OCI-LY7 (cell line): ENCODE results near the gene SH3GLB2. TPM values are rescaled to one million over a fixed set of nuclear protein-coding genes. Genes with fewer than 3 reads are reported as not detected.

Experiments used
- BruUV-seq: library from RNA; stranded (reverse); fragments of 400-500 nt; replicated peaks from 2 replicates; lab custom pipeline; 2021; lab: Mats Ljungman, UMichigan
- CTCF ChIA-PET: fragments of 300-600 bp; sonication (Branson Sonifier 250); formaldehyde crosslinking; loops from one replicate; lab custom pipeline; 2022; ENCODE audit warnings: antibody characterized with exemption; ENCODE audit not compliant: unreplicated experiment; lab: Charles Lee
- POLR2A ChIA-PET: fragments of 300-600 bp; sonication (Branson Sonifier 250); formaldehyde crosslinking; loops from one replicate; lab custom pipeline; 2022; ENCODE audit warnings: antibody characterized with exemption; lab: Charles Lee
- DNase-seq: peaks from one replicate; pipeline ENCODE4 v3.0.0-alpha.2; 2015; ENCODE audit warnings: low spot score
- H2AFZ ChIP-seq: fragments of 200-600 bp; sonication (generic), shearing (Covaris generic); 2 replicates; pipeline ENCODE4 v1.6.1; 2014; ENCODE audit warnings: mild to moderate bottlenecking, antibody characterized with exemption, low read length, moderate library complexity
- H3K27ac ChIP-seq: fragments of 200-600 bp; sonication (generic); 2 replicates; pipeline ENCODE4 v1.5.1; 2014; ENCODE audit warnings: mixed run types, low read depth, mild to moderate bottlenecking, moderate library complexity, low read length, inconsistent platforms; ENCODE audit not compliant: poor library complexity, severe bottlenecking
- H3K36me3 ChIP-seq: fragments of 200-600 bp; sonication (generic); 2 replicates; pipeline ENCODE4 v1.6.1; 2014; ENCODE audit warnings: mild to moderate bottlenecking, antibody characterized with exemption, low read length, moderate library complexity, mixed read lengths; ENCODE audit not compliant: insufficient read depth
- H3K4me1 ChIP-seq: fragments of 200-600 bp; sonication (generic); 2 replicates; pipeline ENCODE4 v1.5.1; 2014; ENCODE audit warnings: mild to moderate bottlenecking, low read length; ENCODE audit not compliant: insufficient read depth, poor library complexity, severe bottlenecking
- H3K4me2 ChIP-seq: fragments of 200-600 bp; sonication (generic); 2 replicates; pipeline ENCODE4 v1.6.1; 2014; ENCODE audit warnings: mild to moderate bottlenecking, low read length
- H3K4me3 ChIP-seq: fragments of 200-600 bp; sonication (generic); 2 replicates; pipeline ENCODE4 v1.5.1; 2014; ENCODE audit warnings: mild to moderate bottlenecking, low read depth, low read length; ENCODE audit not compliant: poor library complexity, severe bottlenecking
- H3K79me2 ChIP-seq: fragments of 200-600 bp; sonication (generic); 2 replicates; pipeline ENCODE4 v1.6.1; 2016; ENCODE audit warnings: low read depth, mild to moderate bottlenecking, low read length, moderate library complexity, mixed read lengths; ENCODE audit not compliant: insufficient read depth
- H3K9me2 ChIP-seq: fragments of 200-600 bp; sonication (generic); 2 replicates; pipeline ENCODE4 v1.6.1; 2016; ENCODE audit warnings: mild to moderate bottlenecking, low read length, mixed read lengths; ENCODE audit not compliant: insufficient read depth
- H3K9me3 ChIP-seq: fragments of 200-600 bp; sonication (generic); 2 replicates; pipeline ENCODE4 v1.6.1; 2014; ENCODE audit warnings: mild to moderate bottlenecking, mixed run types, low read length, mixed read lengths
- H4K20me1 ChIP-seq: fragments of 200-600 bp; sonication (generic); 2 replicates; pipeline ENCODE4 v1.6.1; 2014; ENCODE audit warnings: mild to moderate bottlenecking, antibody characterized with exemption, low read length, moderate library complexity, mixed read lengths; ENCODE audit not compliant: insufficient read depth
- CTCF ChIP-seq: fragments of 200-600 bp; sonication (generic); conservative IDR thresholded peaks from 2 replicates; pipeline ENCODE4 v1.5.1; 2014; ENCODE audit warnings: mild to moderate bottlenecking, antibody characterized with exemption, low read length, moderate library complexity, mixed read lengths
- EZH2phosphoT487 ChIP-seq: fragments of 200-600 bp; sonication (generic); IDR thresholded peaks from 2 replicates; pipeline ENCODE4 v1.6.1; 2018; ENCODE audit warnings: low read depth, borderline replicate concordance, mild to moderate bottlenecking, mixed run types, antibody characterized with exemption, low read length, moderate library complexity, mixed read lengths
- intact Hi-C: fragments of 100-400 bp; cut with micrococcal nuclease; formaldehyde crosslinking; loops from one replicate; pipeline ENCODE4 v1.10.0; 2022; ENCODE audit not compliant: unreplicated experiment
- total RNA-seq, 2 experiments: library from RNA; depleted of rRNA in 1 of 2; stranded (reverse); fragments of >200 nt in 1 of 2; shearing (Covaris generic) in 1 of 2; gene quantifications; 2 replicates each; pipeline ENCODE4 v1.2.3, GENCODE V29; 2014 to 2022

The SH3GLB2 gene
- total RNA-seq, 2 experiments from 2014 or later = 58.4 to 92.6 TPM

DNA sequence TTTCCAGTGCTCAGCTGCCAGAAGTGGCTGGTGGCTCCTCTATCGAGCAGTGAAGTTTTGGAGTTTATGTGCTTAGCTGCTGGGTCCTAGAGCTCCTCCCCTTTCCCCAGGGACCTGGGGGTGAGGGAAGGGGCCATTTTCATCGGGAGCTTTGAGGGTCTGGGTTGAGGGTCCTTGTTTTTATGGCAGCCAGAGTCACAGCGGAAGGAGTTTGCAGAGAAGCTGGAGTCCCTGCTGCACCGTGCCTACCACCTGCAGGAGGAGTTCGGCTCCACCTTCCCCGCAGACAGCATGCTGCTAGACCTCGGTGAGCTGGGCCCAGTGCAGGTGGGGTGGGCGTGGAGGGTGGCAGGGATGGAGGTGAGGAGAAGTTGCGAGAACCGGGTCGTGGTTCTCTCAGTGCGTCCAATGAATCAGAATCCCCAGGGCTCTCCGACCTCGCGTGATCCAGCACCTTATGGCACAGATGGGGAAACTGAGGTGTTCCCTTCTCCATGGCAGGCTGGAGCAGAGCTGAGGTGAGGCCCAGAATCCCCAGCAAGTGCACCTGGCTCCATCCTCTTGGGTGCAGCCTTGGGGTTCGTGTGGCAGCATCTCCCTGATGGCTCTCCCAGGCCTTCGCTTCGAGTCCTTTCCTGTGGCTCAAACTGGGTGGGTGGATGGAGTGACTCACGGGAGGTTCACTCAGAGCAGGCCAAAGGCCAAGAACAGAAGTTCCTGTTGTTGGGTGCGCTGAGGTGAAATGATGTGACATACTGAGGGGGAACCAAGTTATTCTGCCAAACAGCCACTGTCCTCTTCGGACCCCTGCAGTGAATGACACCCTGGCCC, 31.0 kb upstream of the SH3GLB2 start:
- no peak overlapping the region for H3K4me2 ChIP-seq
- peaks cover 51% of the 10 kb centered on the region for H3K36me3 ChIP-seq
- no peaks in the 10 kb centered on the region for H3K4me1 ChIP-seq
- no peak overlapping the region for H3K4me3 ChIP-seq
- H3K9me3 ChIP-seq = no peaks in the 10 kb centered on the region
- no peaks in the 10 kb centered on the region for H3K9me2 ChIP-seq
- no peaks in the 10 kb centered on the region for H3K79me2 ChIP-seq
- ChIA-PET POLR2A (no interaction called here), CTCF (no interaction called here)
- intact Hi-C loops = no loop called here
- H4K20me1 ChIP-seq = no peaks in the 10 kb centered on the region
- TF ChIP-seq CTCF (no peak), EZH2phosphoT487 (no peak)
- no peak overlapping the region for H2AFZ ChIP-seq
- no peak for DNase-seq
- no peak overlapping the region for H3K27ac ChIP-seq
- no TSS peak for BruUV-seq

- Histone ChIP-seq H3K36me3 (peaks cover 37% of the 10 kb centered on the region), H3K4me3 (no peak overlapping the region), H4K20me1 (no peaks in the 10 kb centered on the region), H3K4me1 (no peaks in the 10 kb centered on the region), H2AFZ (no peak overlapping the region), H3K4me2 (no peak overlapping the region), H3K79me2 (no peaks in the 10 kb centered on the region), H3K9me2 (no peaks in the 10 kb centered on the region), H3K9me3 (no peaks in the 10 kb centered on the region), H3K27ac (no peak overlapping the region)
- no TSS peak for BruUV-seq
- intact Hi-C loops = no loop called here
- no peak for TF ChIP-seq EZH2phosphoT487
- TF ChIP-seq CTCF = no peak
- ChIA-PET CTCF (no interaction called here), POLR2A (no interaction called here)
- DNase-seq = no peak
Measured at GRCh38 chr9:129054163-129054851, 26.2 kb upstream of the SH3GLB2 start.

DNA sequence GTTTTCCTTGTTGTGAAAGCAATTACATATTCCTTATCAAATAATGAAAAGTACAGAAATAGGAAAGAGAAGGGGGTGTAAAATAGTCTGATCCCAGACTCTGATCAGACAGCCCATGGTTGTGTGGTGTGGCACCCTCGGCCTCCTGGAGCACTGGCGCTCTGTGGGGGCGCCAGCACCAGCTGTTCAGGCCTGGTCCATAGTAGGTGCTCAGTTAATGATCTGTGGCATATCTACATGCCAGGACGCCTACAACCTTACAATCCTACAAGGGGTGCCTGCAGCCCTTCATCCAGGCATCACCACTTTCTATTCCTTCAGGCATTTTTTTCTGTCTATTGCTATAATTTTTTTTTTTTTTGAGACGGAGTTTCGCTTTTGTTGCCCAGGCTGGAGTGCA, 24.9 kb upstream of the SH3GLB2 start:
- no peak overlapping the region for H2AFZ ChIP-seq
- DNase-seq = no peak
- H3K36me3 ChIP-seq = peaks cover 48% of the 10 kb centered on the region
- no peak overlapping the region for H3K4me3 ChIP-seq
- H3K4me2 ChIP-seq = no peak overlapping the region
- no peaks in the 10 kb centered on the region for H3K9me3 ChIP-seq
- H3K27ac ChIP-seq = no peak overlapping the region
- H3K9me2 ChIP-seq = no peaks in the 10 kb centered on the region
- no peaks in the 10 kb centered on the region for H3K79me2 ChIP-seq
- BruUV-seq = no TSS peak
- POLR2A ChIA-PET = no interaction called here
- intact Hi-C loops = no loop called here
- no peaks in the 10 kb centered on the region for H3K4me1 ChIP-seq
- TF ChIP-seq CTCF = no peak
- no peak for TF ChIP-seq EZH2phosphoT487
- H4K20me1 ChIP-seq = no peaks in the 10 kb centered on the region
- CTCF ChIA-PET = no interaction called here
